AG09309 (cell line): Measurements from ENCODE around the gene L3MBTL3.

Experiments
- DNase-seq: peaks from one replicate; pipeline ENCODE4 v3.0.0-alpha.2; 2010; ENCODE audit warnings: low read depth
- H3K4me3 ChIP-seq: 2 replicates; pipeline ENCODE4 v1.5.1; 2011; ENCODE audit warnings: mild to moderate bottlenecking, low read depth, low read length, moderate library complexity; ENCODE audit not compliant: control insufficient read depth
- TF ChIP-seq, protein P1 (sequence below): IDR thresholded peaks from 2 replicates; pipeline ENCODE4 v1.5.1; 2011; ENCODE audit warnings: mild to moderate bottlenecking, low read depth, low read length, inconsistent platforms; ENCODE audit not compliant: insufficient read depth, control insufficient read depth; ENCODE audit errors: missing control alignments

Gene L3MBTL3

DNA sequence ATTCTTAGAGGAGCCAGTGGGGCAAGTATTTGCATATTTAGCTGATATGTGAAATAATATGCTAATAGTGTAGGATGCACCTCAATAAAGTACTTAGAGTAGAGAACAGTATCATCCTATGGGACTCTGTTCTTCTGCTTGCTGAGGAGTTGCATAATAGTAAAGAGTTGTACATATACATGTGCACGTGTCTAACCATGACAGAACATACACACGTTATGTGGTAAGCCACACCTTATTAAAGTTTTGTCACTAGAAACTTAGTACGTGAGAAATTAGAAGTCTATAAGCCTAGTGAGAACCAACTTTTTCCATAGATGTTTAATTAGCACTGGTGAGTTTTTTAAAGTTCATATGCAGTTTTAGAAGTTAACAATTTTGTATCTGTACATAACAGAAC is 80.7 kb downstream of the L3MBTL3 start:
- no peak for DNase-seq
- TF ChIP-seq, protein P1, sequence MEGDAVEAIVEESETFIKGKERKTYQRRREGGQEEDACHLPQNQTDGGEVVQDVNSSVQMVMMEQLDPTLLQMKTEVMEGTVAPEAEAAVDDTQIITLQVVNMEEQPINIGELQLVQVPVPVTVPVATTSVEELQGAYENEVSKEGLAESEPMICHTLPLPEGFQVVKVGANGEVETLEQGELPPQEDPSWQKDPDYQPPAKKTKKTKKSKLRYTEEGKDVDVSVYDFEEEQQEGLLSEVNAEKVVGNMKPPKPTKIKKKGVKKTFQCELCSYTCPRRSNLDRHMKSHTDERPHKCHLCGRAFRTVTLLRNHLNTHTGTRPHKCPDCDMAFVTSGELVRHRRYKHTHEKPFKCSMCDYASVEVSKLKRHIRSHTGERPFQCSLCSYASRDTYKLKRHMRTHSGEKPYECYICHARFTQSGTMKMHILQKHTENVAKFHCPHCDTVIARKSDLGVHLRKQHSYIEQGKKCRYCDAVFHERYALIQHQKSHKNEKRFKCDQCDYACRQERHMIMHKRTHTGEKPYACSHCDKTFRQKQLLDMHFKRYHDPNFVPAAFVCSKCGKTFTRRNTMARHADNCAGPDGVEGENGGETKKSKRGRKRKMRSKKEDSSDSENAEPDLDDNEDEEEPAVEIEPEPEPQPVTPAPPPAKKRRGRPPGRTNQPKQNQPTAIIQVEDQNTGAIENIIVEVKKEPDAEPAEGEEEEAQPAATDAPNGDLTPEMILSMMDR = no peak
- no peak overlapping the region for H3K4me3 ChIP-seq

DNA sequence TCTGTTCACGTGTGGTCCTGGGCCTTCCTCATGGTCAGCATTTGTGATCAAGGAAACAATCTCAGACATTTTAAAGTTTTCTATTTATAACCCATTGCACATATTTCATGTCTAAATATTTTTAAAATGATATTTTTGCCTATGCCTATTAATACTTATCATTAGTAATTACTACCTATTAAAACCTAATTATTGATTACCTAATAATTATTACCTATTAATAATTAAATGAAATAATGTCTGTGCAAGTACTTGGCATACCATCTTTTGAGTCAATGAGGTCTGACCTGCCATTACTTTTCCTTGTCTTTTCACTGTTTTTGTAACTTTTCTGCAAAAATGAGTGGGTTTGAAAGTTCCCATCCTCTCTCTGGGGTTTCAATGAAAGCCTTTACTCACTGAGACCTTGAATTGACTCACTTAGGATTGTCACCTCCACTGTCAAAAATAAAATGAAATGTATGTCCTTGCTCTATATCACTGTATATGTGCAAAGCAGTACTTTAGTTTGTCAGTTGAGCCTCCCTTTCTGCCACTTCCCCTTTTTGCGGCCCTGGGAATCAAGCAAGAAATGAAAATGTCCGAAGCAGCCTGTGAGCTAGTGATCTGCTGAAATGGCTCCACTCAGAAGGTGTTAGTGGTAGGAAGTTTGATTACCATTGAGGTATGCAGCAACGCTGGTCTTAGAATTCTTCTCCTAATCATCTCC is 87.8 kb downstream of the L3MBTL3 start:
- no peak for DNase-seq
- TF ChIP-seq, protein P1 = no peak
- no peak overlapping the region for H3K4me3 ChIP-seq

DNA sequence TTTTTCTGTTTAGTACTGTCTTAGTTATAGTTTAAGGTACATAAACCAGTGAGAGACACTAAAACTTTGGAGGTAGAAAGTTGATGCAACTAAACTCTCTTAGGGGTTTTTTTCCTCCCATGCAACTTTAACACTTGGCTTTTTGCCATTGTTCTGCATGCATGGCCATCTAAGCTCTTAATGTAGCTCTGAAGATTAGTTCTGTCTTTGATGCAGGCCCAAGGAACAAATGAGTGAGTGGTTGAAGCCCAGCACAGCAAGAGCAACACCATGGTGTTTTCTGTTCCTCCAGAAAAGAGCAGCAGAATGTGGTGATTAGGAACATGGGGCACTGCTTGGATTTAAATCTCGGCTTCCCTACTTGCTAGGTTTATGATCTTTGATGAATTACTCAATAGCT is 89.3 kb downstream of the L3MBTL3 start:
- H3K4me3 ChIP-seq = no peak overlapping the region
- no peak for DNase-seq
- TF ChIP-seq, protein P1 = no peak

DNA sequence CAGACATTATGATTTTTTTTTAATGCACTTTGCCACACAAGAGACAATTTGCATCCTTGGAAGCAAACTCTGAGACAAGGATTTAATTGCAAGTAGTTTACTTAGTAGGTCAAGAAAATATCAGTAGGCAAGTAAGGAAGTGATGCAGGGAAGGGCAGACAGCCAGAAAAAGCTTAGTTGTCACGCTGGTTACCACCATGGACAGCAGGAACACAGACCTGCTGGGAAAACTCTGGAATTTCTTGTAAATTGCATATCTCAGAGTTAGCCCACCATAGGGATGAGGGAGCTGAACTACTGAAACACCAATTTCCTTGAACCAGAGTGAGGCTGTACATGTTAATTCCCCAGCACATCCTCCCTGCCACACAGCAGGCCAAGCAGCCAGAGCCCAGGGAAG is 92.7 kb downstream of the L3MBTL3 start:
- TF ChIP-seq, protein P1 = no peak
- no peak for DNase-seq
- no peak overlapping the region for H3K4me3 ChIP-seq

DNA sequence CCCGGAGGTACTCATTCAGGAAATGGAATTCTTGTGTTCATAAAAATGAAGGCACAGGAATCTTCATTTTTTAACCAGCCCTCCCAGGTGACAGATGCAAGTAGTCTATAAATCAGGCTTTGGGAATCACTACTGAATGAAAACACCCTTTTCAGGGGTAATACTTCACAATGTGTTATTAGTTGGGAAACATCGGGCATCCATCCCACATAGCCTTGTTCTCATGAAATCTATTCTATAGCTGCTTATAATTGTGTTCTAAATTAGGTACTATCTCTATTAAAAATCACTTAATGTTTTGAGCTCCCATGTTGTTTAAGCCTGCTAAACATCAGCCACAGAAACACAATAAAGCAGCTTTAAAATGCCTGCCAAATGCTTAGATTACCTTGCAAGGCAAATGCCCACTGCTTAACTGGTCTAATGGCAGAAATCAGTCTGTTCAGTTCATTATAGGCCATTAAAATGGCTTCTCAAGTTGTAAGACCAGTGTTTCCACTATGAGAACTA is 94.9 kb downstream of the L3MBTL3 start:
- DNase-seq = no peak
- H3K4me3 ChIP-seq = no peak overlapping the region
- TF ChIP-seq, protein P1 = no peak

DNA sequence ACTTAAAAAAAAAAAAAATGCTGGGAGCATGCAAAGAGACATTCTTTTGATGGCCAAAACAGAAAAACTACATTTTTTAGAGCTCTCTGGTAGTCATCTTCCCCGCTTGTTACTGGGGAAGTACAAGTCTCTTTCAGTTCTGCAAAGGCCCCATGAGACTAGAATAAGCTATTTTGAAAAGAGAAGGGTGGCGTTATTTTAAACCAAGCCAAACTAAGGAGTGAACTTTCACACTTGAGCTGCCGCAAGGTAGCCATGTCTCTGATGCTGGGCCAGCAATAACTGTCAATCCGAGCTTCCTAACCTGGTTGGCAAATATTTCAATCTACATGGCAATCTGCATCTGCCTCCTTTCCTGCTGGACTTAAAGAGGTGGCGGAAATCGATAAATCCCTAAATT is 96.7 kb downstream of the L3MBTL3 start:
- H3K4me3 ChIP-seq = no peak overlapping the region
- no peak for DNase-seq
- TF ChIP-seq, protein P1 = no peak
